Measurements from ENCODE around the gene BICC1. TPM values are rescaled to one million over a fixed set of nuclear protein-coding genes. Genes with fewer than 3 reads are reported as not detected.

The BICC1 gene
- total and polyA plus RNA-seq, 2 of the 8 experiments (the other 6 are each of a cell fraction or from before 2014, with no cell fraction given), result 0.20 to 0.73 TPM

DNA sequence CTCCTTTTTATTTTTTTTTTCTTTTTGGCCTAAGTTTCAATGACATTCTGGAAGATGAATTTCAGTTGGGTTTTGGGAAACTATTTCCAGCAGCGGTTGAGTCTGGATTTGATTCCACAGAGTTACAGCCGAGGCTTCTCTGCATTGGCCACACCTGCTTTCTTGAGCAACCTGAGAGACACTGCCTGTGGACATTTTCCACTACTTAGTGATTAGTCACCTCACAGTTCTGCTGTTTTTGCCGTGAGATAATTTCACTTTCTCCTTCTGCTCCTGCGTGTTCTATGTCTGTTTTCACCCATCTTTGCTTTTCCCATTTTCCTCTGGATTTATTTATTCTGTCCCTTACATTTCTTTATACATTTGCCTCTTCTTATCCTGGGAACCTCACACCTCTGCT, 243.0 kb downstream of the BICC1 start:
- H3K27me3 ChIP-seq (replicated peaks in 1 of 4; ENCODE audit: control insufficient read depth in 3 of 4, extremely low read depth in 1 of 4, insufficient read depth in 3 of 4, low read length in 3 of 4), result no peaks in the 10 kb centered on the region
- H3K36me3 ChIP-seq (ENCODE audit: control insufficient read depth in 2 of 4, insufficient read depth in 4 of 4, low read length in 3 of 4), result no peaks in the 10 kb centered on the region
- no peak overlapping the region for H4K8ac ChIP-seq (ENCODE audit: extremely low read depth, insufficient read depth, low read length)
- no peak overlapping the region for H2AFZ ChIP-seq (ENCODE audit: low read length)
- POLR2A ChIA-PET (ENCODE audit: partially characterized antibody), result no interaction called here
- H3K9me3 ChIP-seq (ENCODE audit: insufficient read depth in 2 of 2, low read depth in 1 of 2, low read length in 1 of 2), result no peaks in the 10 kb centered on the region
- H2BK15ac ChIP-seq (ENCODE audit: low read length), result no peak overlapping the region
- no peaks in the 10 kb centered on the region for H3K23me2 ChIP-seq (ENCODE audit: low read depth, low read length)
- no peak overlapping the region for H2BK12ac ChIP-seq (ENCODE audit: low read depth, low read length)
- H3K79me1 ChIP-seq (ENCODE audit: low read depth, low read length), result no peaks in the 10 kb centered on the region
- no peaks in the 10 kb centered on the region for H3K4me1 ChIP-seq (replicated peaks in 1 of 4; ENCODE audit: control insufficient read depth in 3 of 4, insufficient read depth in 4 of 4, low read length in 3 of 4)
- no peak overlapping the region for H4K91ac ChIP-seq (replicated peaks; ENCODE audit: insufficient read length, low read length)
- DNase-seq (ENCODE audit: low read depth in 1 of 2, low spot score in 2 of 2), result no peak
- no peak for FAIRE-seq
- H2BK20ac ChIP-seq (ENCODE audit: low read length), result no peak overlapping the region
- H3K18ac ChIP-seq (ENCODE audit: extremely low read depth, low read length), result no peak overlapping the region
- no peak for TF ChIP-seq EP300 (IDR thresholded peaks at IDR 0.05; ENCODE audit: borderline replicate concordance in 1 of 2, low read depth in 2 of 2, low read length in 2 of 2)
- TF ChIP-seq SIX5 (IDR thresholded peaks at IDR 0.05; ENCODE audit: low read depth, low read length), result no peak
- no peak for TF ChIP-seq CHD2 (IDR thresholded peaks at IDR 0.05; ENCODE audit: low read length)
- no peaks in the 10 kb centered on the region for H4K20me1 ChIP-seq (replicated peaks in 1 of 2; ENCODE audit: control insufficient read depth in 1 of 2, insufficient read depth in 2 of 2, low read length in 2 of 2)
- no peak overlapping the region for H3K4me2 ChIP-seq (ENCODE audit: insufficient read depth in 1 of 2, low read depth in 2 of 2, low read length in 2 of 2)
- no peaks in the 10 kb centered on the region for H3K79me2 ChIP-seq (ENCODE audit: control insufficient read depth in 1 of 2, insufficient read depth in 2 of 2, low read length in 2 of 2)
- no peak overlapping the region for H3K27ac ChIP-seq (ENCODE audit: low read depth, low read length)
- no peak overlapping the region for H2BK120ac ChIP-seq (replicated peaks; ENCODE audit: low read depth, low read length)
- H3K9ac ChIP-seq (replicated peaks in 1 of 4; ENCODE audit: extremely low read depth in 1 of 4, low read depth in 3 of 4, low read length in 3 of 4), result no peak overlapping the region
- no peak overlapping the region for H3K23ac ChIP-seq (ENCODE audit: insufficient read length)
- no peak overlapping the region for H3K14ac ChIP-seq (ENCODE audit: insufficient read length)
- H2AK5ac ChIP-seq (ENCODE audit: low read depth, low read length), result no peak overlapping the region
- CTCF ChIA-PET (ENCODE audit: partially characterized antibody), result interaction anchor here (1.1 kb wide), 1 partner anchor 341 kb away, joined by 3 read pairs; no protein-coding TSS in a partner anchor
- WGBS, 2 experiments (ENCODE audit: extremely low coverage in 1 of 2, insufficient coverage in 1 of 2, insufficient read length in 1 of 2, insufficient replicate concordance in 2 of 2, low coverage in 1 of 2, low lambda C conversion rate in 2 of 2, missing lambda C conversion rate in 1 of 2), result 86% methylated on average over 4 of the region's 4 CpGs; no CpG with 5 or more reads in 1 of the 2 experiments
- no peak overlapping the region for H4K5ac ChIP-seq (ENCODE audit: insufficient read length, low read depth, low read length)
- no peak overlapping the region for H3K4me3 ChIP-seq (ENCODE audit: extremely low read depth in 1 of 4, insufficient read depth in 2 of 4, low read depth in 3 of 4, low read length in 4 of 4)
- no peak overlapping the region for H3K56ac ChIP-seq (replicated peaks; ENCODE audit: insufficient read length, low read depth, low read length)
- no peak overlapping the region for H3K4ac ChIP-seq (replicated peaks; ENCODE audit: insufficient read length, low read depth, low read length)
- no peak overlapping the region for H2BK5ac ChIP-seq (ENCODE audit: low read depth, low read length)
